ENCODE results near the gene TLL1.

DNA sequence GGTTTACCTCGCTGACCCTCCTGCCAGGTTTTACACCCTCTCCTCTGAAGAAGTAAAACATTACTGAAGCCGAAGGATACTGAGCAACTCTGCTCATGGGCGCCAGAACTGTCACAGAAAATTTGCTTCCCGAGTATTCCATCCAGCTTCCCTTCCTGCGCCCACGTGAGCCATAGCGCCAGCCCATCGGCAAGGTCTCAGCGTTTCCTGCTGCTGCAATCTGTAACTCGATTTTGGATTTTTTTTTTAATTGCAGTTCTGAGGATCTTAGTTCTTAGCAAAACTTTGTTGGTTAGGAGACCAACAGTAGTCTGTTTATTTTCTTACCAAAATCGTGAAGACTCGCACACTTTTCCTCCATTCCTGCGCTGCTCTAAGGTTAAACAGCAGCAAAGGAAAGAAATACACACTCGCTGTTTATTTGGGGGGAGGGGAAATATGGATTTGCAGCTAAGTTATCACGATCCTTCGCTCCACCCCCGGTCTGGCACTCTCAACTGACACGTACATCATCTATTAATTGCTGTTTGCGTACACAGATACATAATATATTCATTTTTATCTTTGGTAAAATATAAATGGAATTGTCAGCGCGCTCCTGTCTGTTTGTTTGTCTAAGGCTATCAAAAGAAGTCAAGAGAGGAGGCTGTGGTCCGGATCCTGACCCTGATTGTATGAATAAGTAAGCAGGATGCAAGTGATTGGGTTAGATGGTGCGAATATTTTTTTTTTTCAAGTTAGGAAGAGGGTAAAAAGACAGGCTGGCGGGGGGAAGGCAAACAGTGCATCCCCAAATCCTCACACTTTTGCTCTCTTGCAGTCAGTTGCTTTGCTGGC lies at the start of gene TLL1:
- TF ChIP-seq, protein P1, sequence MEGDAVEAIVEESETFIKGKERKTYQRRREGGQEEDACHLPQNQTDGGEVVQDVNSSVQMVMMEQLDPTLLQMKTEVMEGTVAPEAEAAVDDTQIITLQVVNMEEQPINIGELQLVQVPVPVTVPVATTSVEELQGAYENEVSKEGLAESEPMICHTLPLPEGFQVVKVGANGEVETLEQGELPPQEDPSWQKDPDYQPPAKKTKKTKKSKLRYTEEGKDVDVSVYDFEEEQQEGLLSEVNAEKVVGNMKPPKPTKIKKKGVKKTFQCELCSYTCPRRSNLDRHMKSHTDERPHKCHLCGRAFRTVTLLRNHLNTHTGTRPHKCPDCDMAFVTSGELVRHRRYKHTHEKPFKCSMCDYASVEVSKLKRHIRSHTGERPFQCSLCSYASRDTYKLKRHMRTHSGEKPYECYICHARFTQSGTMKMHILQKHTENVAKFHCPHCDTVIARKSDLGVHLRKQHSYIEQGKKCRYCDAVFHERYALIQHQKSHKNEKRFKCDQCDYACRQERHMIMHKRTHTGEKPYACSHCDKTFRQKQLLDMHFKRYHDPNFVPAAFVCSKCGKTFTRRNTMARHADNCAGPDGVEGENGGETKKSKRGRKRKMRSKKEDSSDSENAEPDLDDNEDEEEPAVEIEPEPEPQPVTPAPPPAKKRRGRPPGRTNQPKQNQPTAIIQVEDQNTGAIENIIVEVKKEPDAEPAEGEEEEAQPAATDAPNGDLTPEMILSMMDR (IDR thresholded peaks at IDR 0.05), result no peak
- no peak for TF ChIP-seq POLR2A (IDR thresholded peaks at IDR 0.05)

All from esophagus squamous epithelium (tissue), 4 donors.